ENCODE measurements around the gene PGGHG.

GRCh38 chr11:304915-305843, 16.3 kb downstream of the PGGHG start:
- TF ChIP-seq CTCF (IDR thresholded peaks at IDR 0.05) (peak; percentile 61 to 81 (median 74)), POLR2A (IDR thresholded peaks at IDR 0.05) (no peak)

Data from right lobe of liver (tissue), 4 donors.